H1 (cell line): Measurements from ENCODE around the gene TRAPPC6A.

Experiments used
- ATF2 ChIP-seq: IDR thresholded peaks from 2 replicates; pipeline ENCODE4 v1.6.1; 2012; ENCODE audit warnings: low read length, inconsistent platforms
- BRCA1 ChIP-seq: IDR thresholded peaks from 2 replicates; pipeline ENCODE4 v1.6.1; 2012; ENCODE audit warnings: low read depth, low read length, improper control_type of control experiment
- CHD1 ChIP-seq: IDR thresholded peaks from 2 replicates; pipeline ENCODE4 v1.6.1; 2012; ENCODE audit warnings: low read depth, low read length, improper control_type of control experiment
- CHD2 ChIP-seq: IDR thresholded peaks from 2 replicates; pipeline ENCODE4 v1.6.1; 2012; ENCODE audit warnings: low read length, improper control_type of control experiment
- CTBP2 ChIP-seq: IDR thresholded peaks from 2 replicates; pipeline ENCODE4 v1.7.0; 2011; ENCODE audit warnings: borderline replicate concordance, mild to moderate bottlenecking, moderate library complexity, mixed read lengths, low read length; ENCODE audit not compliant: insufficient read depth, insufficient read length
- CTCF ChIP-seq, 3 experiments: IDR thresholded peaks; 1 replicate in 2 of 3; 2 replicates in 1 of 3; pipeline versions ENCODE4 v1.5.1 to v1.6.1; 2011; ENCODE audit warnings: low read length in 3 of 3, mild to moderate bottlenecking in 3 of 3, inconsistent platforms in 2 of 3, low read depth in 1 of 3, moderate library complexity in 1 of 3; ENCODE audit not compliant: insufficient read depth in 1 of 3; ENCODE audit errors: control extremely low read depth in 1 of 3
- EGR1 ChIP-seq: IDR thresholded peaks from 2 replicates; pipeline ENCODE4 v1.6.1; 2011; ENCODE audit warnings: low read depth, low read length, borderline replicate concordance
- EP300 ChIP-seq, 2 experiments: IDR thresholded peaks; 1 replicate in 1 of 2; 2 replicates in 1 of 2; pipeline ENCODE4 v1.6.1; 2011 to 2012; ENCODE audit warnings: low read depth in 2 of 2, low read length in 2 of 2, mild to moderate bottlenecking in 2 of 2, borderline replicate concordance in 1 of 2, inconsistent platforms in 1 of 2, moderate library complexity in 1 of 2
- MAX ChIP-seq: IDR thresholded peaks from 2 replicates; pipeline ENCODE4 v1.6.1; 2012; ENCODE audit warnings: inconsistent platforms
- NRF1 ChIP-seq: IDR thresholded peaks from 2 replicates; pipeline ENCODE4 v1.6.1; 2011; ENCODE audit warnings: mild to moderate bottlenecking, low read depth, low read length, improper control_type of control experiment
- POLR2A ChIP-seq, 2 experiments: IDR thresholded peaks; 1 replicate in 1 of 2; 2 replicates in 1 of 2; pipeline ENCODE4 v1.6.1; 2011; ENCODE audit warnings: low read depth in 2 of 2, low read length in 2 of 2, mild to moderate bottlenecking in 2 of 2; ENCODE audit errors: control extremely low read depth in 1 of 2
- POLR2AphosphoS5 ChIP-seq: IDR thresholded peaks from 2 replicates; pipeline ENCODE4 v1.6.1; 2011; ENCODE audit warnings: low read depth, low read length
- SP1 ChIP-seq: IDR thresholded peaks from 2 replicates; pipeline ENCODE4 v1.6.1; 2011; ENCODE audit warnings: low read depth, low read length
- TF ChIP-seq, protein P1 (sequence below): fragments of 300-600 bp; sonication (generic); IDR thresholded peaks from 2 replicates; pipeline ENCODE4 v1.7.1; 2012; ENCODE audit warnings: low read length, moderate library complexity, mild to moderate bottlenecking, inconsistent platforms; ENCODE audit not compliant: insufficient replicate concordance

- no peak for TF ChIP-seq BRCA1
- no peak for TF ChIP-seq POLR2A (IDR thresholded peaks at IDR 0.05; ENCODE audit: control extremely low read depth in 1 of 2, low read depth in 2 of 2, low read length in 2 of 2)
- no peak for TF ChIP-seq CTBP2
- no peak for TF ChIP-seq CHD1
- TF ChIP-seq CHD2: no peak
- TF ChIP-seq MAX: no peak
- TF ChIP-seq EP300 (IDR thresholded peaks at IDR 0.05; ENCODE audit: borderline replicate concordance in 1 of 2, low read depth in 2 of 2, low read length in 2 of 2): no peak
- no peak for TF ChIP-seq CTCF (IDR thresholded peaks at IDR 0.05; ENCODE audit: control extremely low read depth in 1 of 3, insufficient read depth in 1 of 3, low read depth in 1 of 3, low read length in 3 of 3)
- no peak for TF ChIP-seq POLR2AphosphoS5
- TF ChIP-seq ATF2: no peak
- no peak for TF ChIP-seq NRF1
- TF ChIP-seq EGR1: no peak
- TF ChIP-seq SP1: no peak
- TF ChIP-seq, protein P1, sequence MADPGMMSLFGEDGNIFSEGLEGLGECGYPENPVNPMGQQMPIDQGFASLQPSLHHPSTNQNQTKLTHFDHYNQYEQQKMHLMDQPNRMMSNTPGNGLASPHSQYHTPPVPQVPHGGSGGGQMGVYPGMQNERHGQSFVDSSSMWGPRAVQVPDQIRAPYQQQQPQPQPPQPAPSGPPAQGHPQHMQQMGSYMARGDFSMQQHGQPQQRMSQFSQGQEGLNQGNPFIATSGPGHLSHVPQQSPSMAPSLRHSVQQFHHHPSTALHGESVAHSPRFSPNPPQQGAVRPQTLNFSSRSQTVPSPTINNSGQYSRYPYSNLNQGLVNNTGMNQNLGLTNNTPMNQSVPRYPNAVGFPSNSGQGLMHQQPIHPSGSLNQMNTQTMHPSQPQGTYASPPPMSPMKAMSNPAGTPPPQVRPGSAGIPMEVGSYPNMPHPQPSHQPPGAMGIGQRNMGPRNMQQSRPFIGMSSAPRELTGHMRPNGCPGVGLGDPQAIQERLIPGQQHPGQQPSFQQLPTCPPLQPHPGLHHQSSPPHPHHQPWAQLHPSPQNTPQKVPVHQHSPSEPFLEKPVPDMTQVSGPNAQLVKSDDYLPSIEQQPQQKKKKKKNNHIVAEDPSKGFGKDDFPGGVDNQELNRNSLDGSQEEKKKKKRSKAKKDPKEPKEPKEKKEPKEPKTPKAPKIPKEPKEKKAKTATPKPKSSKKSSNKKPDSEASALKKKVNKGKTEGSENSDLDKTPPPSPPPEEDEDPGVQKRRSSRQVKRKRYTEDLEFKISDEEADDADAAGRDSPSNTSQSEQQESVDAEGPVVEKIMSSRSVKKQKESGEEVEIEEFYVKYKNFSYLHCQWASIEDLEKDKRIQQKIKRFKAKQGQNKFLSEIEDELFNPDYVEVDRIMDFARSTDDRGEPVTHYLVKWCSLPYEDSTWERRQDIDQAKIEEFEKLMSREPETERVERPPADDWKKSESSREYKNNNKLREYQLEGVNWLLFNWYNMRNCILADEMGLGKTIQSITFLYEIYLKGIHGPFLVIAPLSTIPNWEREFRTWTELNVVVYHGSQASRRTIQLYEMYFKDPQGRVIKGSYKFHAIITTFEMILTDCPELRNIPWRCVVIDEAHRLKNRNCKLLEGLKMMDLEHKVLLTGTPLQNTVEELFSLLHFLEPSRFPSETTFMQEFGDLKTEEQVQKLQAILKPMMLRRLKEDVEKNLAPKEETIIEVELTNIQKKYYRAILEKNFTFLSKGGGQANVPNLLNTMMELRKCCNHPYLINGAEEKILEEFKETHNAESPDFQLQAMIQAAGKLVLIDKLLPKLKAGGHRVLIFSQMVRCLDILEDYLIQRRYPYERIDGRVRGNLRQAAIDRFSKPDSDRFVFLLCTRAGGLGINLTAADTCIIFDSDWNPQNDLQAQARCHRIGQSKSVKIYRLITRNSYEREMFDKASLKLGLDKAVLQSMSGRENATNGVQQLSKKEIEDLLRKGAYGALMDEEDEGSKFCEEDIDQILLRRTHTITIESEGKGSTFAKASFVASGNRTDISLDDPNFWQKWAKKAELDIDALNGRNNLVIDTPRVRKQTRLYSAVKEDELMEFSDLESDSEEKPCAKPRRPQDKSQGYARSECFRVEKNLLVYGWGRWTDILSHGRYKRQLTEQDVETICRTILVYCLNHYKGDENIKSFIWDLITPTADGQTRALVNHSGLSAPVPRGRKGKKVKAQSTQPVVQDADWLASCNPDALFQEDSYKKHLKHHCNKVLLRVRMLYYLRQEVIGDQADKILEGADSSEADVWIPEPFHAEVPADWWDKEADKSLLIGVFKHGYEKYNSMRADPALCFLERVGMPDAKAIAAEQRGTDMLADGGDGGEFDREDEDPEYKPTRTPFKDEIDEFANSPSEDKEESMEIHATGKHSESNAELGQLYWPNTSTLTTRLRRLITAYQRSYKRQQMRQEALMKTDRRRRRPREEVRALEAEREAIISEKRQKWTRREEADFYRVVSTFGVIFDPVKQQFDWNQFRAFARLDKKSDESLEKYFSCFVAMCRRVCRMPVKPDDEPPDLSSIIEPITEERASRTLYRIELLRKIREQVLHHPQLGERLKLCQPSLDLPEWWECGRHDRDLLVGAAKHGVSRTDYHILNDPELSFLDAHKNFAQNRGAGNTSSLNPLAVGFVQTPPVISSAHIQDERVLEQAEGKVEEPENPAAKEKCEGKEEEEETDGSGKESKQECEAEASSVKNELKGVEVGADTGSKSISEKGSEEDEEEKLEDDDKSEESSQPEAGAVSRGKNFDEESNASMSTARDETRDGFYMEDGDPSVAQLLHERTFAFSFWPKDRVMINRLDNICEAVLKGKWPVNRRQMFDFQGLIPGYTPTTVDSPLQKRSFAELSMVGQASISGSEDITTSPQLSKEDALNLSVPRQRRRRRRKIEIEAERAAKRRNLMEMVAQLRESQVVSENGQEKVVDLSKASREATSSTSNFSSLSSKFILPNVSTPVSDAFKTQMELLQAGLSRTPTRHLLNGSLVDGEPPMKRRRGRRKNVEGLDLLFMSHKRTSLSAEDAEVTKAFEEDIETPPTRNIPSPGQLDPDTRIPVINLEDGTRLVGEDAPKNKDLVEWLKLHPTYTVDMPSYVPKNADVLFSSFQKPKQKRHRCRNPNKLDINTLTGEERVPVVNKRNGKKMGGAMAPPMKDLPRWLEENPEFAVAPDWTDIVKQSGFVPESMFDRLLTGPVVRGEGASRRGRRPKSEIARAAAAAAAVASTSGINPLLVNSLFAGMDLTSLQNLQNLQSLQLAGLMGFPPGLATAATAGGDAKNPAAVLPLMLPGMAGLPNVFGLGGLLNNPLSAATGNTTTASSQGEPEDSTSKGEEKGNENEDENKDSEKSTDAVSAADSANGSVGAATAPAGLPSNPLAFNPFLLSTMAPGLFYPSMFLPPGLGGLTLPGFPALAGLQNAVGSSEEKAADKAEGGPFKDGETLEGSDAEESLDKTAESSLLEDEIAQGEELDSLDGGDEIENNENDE: no peak
Observed at GRCh38 chr19:45224645-45225044, 46.6 kb upstream of the TRAPPC6A start.
